ENCODE results near the gene ERN2.

DNA sequence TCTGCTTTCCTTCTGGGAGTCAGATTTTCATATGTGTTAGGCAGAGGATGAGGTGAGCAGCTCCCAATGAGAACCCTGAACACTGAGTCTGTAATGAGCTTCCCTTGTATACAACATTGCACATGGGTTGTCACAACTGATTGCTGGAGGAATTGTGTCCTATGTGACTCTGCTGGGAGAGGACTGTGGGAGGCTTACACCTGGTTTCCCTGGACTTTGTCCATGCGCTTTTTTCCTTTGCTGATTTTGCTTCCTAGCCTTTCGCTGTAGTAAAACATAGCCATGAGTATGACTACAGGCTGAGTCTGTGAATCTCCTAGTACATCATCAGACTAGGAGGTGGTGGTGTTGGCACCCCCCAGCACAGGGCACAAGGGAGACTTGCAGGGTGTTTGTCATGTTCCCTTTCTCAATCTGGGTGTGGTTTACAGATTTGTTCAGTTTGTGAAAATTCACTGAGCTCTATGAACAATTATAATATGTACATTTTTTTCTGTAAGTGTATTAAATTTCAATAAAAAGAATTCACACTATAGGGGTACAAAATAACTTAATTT, 36.0 kb downstream of the ERN2 start:
- TF ChIP-seq EZH2 (IDR thresholded peaks at IDR 0.05) (no peak), FOXP2 (optimal IDR thresholded peaks at IDR 0.05; ENCODE audit: control extremely low read depth, extremely low read length, insufficient read depth) (no peak)
